OCI-LY3 (cell line): ENCODE data around the gene ABCC3.

Experiments used
- H2AFZ ChIP-seq: fragments of 200-600, 300-600 bp; shearing (Covaris generic); 2 replicates; pipeline ENCODE4 v1.6.0; 2014; ENCODE audit warnings: antibody characterized with exemption, low read depth, low read length
- H3K27ac ChIP-seq: fragments of 200-600, 300-600 bp; sonication (generic); 2 replicates; pipeline ENCODE4 v1.5.1; 2014; ENCODE audit warnings: mild to moderate bottlenecking, low read length, moderate library complexity, mixed read lengths
- H3K27me3 ChIP-seq: fragments of 200-600, 300-600 bp; sonication (generic); 2 replicates; pipeline ENCODE4 v1.6.1; 2014; ENCODE audit warnings: low read depth, low read length, mixed read lengths
- H3K36me3 ChIP-seq: fragments of 200-600, 300-600 bp; sonication (generic); replicated peaks from 2 replicates; pipeline ENCODE3; 2014; ENCODE audit warnings: low read depth, low read length, mixed read lengths
- H3K4me1 ChIP-seq: fragments of 300-600, 200-600 bp; sonication (generic); 2 replicates; pipeline ENCODE4 v1.6.1; 2014; ENCODE audit warnings: low read length, mixed read lengths
- H3K4me2 ChIP-seq: fragments of 200-600, 300-600 bp; sonication (generic); 2 replicates; pipeline ENCODE4 v1.6.1; 2014; ENCODE audit warnings: low read length, mixed read lengths
- H3K4me3 ChIP-seq: fragments of 300-600, 200-600 bp; sonication (generic); 2 replicates; pipeline ENCODE4 v1.5.1; 2014; ENCODE audit warnings: antibody characterized with exemption, mild to moderate bottlenecking, low read length, moderate library complexity
- H3K79me2 ChIP-seq: fragments of 300-600, 200-600 bp; shearing (Covaris generic); 2 replicates; pipeline ENCODE4 v1.6.1; 2014; ENCODE audit warnings: mild to moderate bottlenecking, low read length, mixed read lengths
- H3K9ac ChIP-seq: fragments of 300-600, 200-600 bp; shearing (Covaris generic); 2 replicates; pipeline ENCODE4 v1.6.0; 2014; ENCODE audit warnings: mild to moderate bottlenecking, low read length, moderate library complexity
- H3K9me3 ChIP-seq: fragments of 200-600, 300-600 bp; shearing (Covaris generic); 2 replicates; pipeline ENCODE4 v1.6.1; 2014; ENCODE audit warnings: low read length, mixed read lengths; ENCODE audit not compliant: insufficient read depth
- H4K20me1 ChIP-seq: fragments of 200-600, 300-600 bp; sonication (generic); 2 replicates; pipeline ENCODE4 v1.6.1; 2016; ENCODE audit warnings: low read length, mixed read lengths; ENCODE audit not compliant: insufficient read depth
- EZH2phosphoT487 ChIP-seq: fragments of 200-600 bp; shearing (Covaris generic); IDR thresholded peaks from 2 replicates; pipeline ENCODE4 v1.6.1; 2018; ENCODE audit warnings: antibody characterized with exemption, mixed run types, low read depth
- TF ChIP-seq, protein P1 (sequence below): fragments of 200-600, 300-600 bp; sonication (generic); IDR thresholded peaks from 2 replicates; pipeline ENCODE4 v1.5.1; 2014; ENCODE audit warnings: antibody characterized with exemption, low read length, low read depth

ABCC3 gene

DNA sequence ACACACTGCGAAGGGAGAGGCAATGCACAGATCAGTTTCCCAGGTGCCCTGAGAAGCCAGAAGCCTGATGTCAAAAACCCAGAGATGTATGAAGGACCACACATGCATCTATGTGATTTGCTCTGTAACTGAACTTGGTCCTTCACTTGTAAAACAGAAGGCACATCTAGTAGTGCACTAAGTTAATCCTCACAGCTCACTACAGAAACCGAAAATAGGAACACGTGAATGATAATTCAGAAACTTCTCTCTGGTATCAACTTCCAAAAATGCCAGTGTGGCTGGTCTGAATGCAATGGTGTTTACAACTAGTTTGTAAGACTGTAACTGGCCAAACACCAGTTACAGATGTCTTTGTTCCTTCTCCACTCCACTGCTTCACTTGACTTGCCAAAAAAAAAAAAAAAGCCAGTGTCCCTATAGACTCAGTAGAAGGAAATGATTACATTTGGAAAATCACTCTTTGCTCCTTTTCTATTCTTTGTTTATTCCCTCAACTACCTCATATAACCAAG is 61.7 kb downstream of the ABCC3 start:
- Histone ChIP-seq H3K4me3 (peak overlapping the region; percentile 55), H3K36me3 (peaks cover 66% of the 10 kb centered on the region), H3K4me1 (peaks cover 45% of the 10 kb centered on the region), H3K9me3 (no peaks in the 10 kb centered on the region), H3K9ac (peak overlapping the region; percentile 27; the same call in 1 of the 2 replicates), H3K27me3 (no peaks in the 10 kb centered on the region), H3K79me2 (peaks cover 17% of the 10 kb centered on the region), H2AFZ (no peak overlapping the region), H3K4me2 (peak overlapping the region; percentile 79), H3K27ac (peak overlapping the region; percentile 84), H4K20me1 (no peaks in the 10 kb centered on the region)
- TF ChIP-seq, protein P1, sequence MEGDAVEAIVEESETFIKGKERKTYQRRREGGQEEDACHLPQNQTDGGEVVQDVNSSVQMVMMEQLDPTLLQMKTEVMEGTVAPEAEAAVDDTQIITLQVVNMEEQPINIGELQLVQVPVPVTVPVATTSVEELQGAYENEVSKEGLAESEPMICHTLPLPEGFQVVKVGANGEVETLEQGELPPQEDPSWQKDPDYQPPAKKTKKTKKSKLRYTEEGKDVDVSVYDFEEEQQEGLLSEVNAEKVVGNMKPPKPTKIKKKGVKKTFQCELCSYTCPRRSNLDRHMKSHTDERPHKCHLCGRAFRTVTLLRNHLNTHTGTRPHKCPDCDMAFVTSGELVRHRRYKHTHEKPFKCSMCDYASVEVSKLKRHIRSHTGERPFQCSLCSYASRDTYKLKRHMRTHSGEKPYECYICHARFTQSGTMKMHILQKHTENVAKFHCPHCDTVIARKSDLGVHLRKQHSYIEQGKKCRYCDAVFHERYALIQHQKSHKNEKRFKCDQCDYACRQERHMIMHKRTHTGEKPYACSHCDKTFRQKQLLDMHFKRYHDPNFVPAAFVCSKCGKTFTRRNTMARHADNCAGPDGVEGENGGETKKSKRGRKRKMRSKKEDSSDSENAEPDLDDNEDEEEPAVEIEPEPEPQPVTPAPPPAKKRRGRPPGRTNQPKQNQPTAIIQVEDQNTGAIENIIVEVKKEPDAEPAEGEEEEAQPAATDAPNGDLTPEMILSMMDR: no peak
- no peak for TF ChIP-seq EZH2phosphoT487

DNA sequence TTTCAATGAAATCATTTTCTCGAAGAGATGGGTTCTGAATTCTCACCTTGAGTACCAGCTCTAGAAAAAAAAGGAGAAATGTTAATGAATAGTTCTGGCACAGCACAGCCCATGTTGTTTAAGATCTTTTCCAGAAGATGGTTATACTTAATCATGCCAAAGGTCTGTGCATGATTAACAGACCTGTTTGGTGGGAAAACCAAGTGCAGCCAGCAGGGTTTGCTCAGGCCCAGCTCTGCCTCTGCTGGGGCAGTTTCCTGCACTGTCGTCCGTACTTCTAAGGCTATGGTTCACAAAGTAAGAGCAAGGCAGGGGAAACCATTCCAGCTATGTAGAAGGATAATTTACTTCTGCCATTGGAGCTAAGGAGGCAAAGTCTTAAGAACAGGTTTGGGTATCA is 62.4 kb downstream of the ABCC3 start:
- H3K36me3 ChIP-seq: peaks cover 71% of the 10 kb centered on the region
- no peaks in the 10 kb centered on the region for H3K27me3 ChIP-seq
- H2AFZ ChIP-seq: no peak overlapping the region
- no peak for TF ChIP-seq EZH2phosphoT487
- TF ChIP-seq, protein P1: no peak
- H3K9ac ChIP-seq: peak overlapping the region; percentile 27; the same call in 1 of the 2 replicates
- H3K27ac ChIP-seq: peak overlapping the region; percentile 84
- H3K4me2 ChIP-seq: peak overlapping the region; percentile 79
- H3K4me3 ChIP-seq: 0 out of 2 replicates have a peak overlapping the region, but pooled peaks have one; percentile 55
- H4K20me1 ChIP-seq: no peaks in the 10 kb centered on the region
- H3K4me1 ChIP-seq: peaks cover 40% of the 10 kb centered on the region
- peaks cover 23% of the 10 kb centered on the region for H3K79me2 ChIP-seq
- H3K9me3 ChIP-seq: no peaks in the 10 kb centered on the region

DNA sequence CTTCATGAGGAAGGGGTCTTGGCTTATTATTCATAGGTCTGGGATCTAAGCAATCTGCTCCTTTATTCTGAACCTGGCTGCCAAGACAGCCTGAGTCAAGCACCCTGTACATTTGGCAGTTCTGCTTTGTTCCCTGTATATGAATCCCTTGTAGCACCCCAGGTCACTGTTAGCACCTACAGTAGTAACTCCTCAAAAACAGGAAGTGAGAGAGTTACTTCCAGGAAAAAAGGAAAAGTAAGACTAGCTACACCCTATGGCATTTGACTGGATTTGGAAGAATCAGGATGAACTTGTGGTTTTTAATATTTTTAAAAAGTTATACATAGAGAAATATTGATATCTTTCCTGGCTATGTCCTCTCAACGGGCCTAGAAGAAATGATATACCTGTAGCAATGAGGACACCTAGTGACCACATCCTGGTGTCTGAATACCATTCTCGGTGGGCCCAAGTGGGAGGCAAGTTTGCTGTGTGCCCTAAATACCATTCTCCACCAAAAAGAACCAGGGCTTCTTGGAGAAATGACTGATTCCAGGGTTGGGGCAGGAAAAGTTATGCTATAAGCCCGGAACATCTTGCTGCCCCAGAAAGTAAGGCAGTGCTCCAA is 63.1 kb downstream of the ABCC3 start:
- Histone ChIP-seq H4K20me1 (no peaks in the 10 kb centered on the region), H3K27me3 (no peaks in the 10 kb centered on the region), H3K9me3 (no peaks in the 10 kb centered on the region), H3K9ac (no peak overlapping the region), H3K4me3 (no peak overlapping the region), H2AFZ (no peak overlapping the region), H3K36me3 (peaks cover 71% of the 10 kb centered on the region), H3K27ac (peak overlapping the region; percentile 84), H3K79me2 (peaks cover 30% of the 10 kb centered on the region), H3K4me2 (no peak overlapping the region; the same call in 1 of the 2 replicates), H3K4me1 (peaks cover 33% of the 10 kb centered on the region)
- no peak for TF ChIP-seq EZH2phosphoT487
- TF ChIP-seq, protein P1: peak; percentile 23; the same call in 1 of the 2 replicates

DNA sequence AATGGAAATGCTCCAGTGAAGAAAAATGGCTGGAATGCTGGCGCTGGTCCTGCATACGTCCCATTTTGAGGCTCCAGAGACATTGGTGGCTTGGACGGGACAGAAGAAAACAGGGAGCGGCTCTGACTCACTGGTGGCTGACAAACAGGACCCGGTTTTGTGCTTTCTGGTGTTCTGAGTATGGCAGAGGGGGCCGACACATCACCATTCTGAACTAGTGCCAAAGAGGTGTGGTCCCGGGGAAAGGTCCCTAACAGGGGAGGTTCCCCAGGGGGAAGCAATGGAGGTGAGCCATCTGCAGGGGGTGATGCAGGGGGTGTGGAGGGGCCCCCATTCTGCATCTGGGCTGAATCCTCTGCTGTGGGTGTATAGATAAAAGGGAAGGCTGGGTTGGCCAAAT is 64.7 kb downstream of the ABCC3 start:
- Histone ChIP-seq H3K4me2 (no peak overlapping the region), H3K36me3 (peaks cover 59% of the 10 kb centered on the region), H3K9ac (no peak overlapping the region), H3K9me3 (no peaks in the 10 kb centered on the region), H3K79me2 (peaks cover 46% of the 10 kb centered on the region), H3K4me1 (peaks cover 31% of the 10 kb centered on the region), H3K27me3 (no peaks in the 10 kb centered on the region), H3K27ac (no peak overlapping the region), H3K4me3 (no peak overlapping the region), H2AFZ (no peak overlapping the region), H4K20me1 (no peaks in the 10 kb centered on the region)
- no peak for TF ChIP-seq EZH2phosphoT487
- TF ChIP-seq, protein P1: no peak
